D721Med (cell line): ENCODE data around the gene MPHOSPH6.

Source experiments
- DNase-seq: peaks from one replicate; pipeline ENCODE4 v3.0.0; 2011; ENCODE audit warnings: low spot score; ENCODE audit not compliant: insufficient read length
- FAIRE-seq: peaks from 2 replicates; lab custom pipeline; 2011; peaks lifted over from hg19 to GRCh38; lab: Jason Lieb, UNC
- TF ChIP-seq, protein P1 (sequence below): IDR thresholded peaks from 2 replicates; pipeline ENCODE4 v1.5.1; 2012; ENCODE audit warnings: mild to moderate bottlenecking, control low read depth; ENCODE audit not compliant: insufficient read depth; ENCODE audit errors: missing control alignments

MPHOSPH6 gene

GRCh38 chr16:82108774-82109173 is 61.2 kb downstream of the MPHOSPH6 start:
- FAIRE-seq (no peak), DNase-seq (no peak)
- TF ChIP-seq, protein P1, sequence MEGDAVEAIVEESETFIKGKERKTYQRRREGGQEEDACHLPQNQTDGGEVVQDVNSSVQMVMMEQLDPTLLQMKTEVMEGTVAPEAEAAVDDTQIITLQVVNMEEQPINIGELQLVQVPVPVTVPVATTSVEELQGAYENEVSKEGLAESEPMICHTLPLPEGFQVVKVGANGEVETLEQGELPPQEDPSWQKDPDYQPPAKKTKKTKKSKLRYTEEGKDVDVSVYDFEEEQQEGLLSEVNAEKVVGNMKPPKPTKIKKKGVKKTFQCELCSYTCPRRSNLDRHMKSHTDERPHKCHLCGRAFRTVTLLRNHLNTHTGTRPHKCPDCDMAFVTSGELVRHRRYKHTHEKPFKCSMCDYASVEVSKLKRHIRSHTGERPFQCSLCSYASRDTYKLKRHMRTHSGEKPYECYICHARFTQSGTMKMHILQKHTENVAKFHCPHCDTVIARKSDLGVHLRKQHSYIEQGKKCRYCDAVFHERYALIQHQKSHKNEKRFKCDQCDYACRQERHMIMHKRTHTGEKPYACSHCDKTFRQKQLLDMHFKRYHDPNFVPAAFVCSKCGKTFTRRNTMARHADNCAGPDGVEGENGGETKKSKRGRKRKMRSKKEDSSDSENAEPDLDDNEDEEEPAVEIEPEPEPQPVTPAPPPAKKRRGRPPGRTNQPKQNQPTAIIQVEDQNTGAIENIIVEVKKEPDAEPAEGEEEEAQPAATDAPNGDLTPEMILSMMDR, result no peak

DNA sequence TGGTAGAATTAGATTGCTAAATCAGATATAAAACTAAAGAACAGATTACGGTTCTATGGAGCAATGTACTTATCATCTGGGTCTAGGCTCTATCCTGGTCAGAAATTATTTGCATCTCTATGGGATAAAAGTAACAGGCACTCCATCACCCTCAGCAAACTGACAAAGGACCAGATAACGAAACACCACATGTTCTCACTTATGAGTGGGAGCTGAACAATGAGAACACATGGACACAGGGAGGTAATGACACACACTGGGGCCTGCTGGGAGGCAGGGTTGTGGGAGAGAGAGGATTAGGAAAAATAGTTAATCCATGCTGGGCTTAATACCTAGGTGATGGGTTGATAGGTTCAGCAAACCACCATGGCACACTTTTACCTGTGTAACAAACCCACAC is 61.9 kb downstream of the MPHOSPH6 start:
- FAIRE-seq (no peak), DNase-seq (no peak)
- TF ChIP-seq, protein P1, result no peak

GRCh38 chr16:82105107-82105506 is 64.9 kb downstream of the MPHOSPH6 start:
- DNase-seq, result no peak
- TF ChIP-seq, protein P1, result no peak
- FAIRE-seq, result no peak
